PC-3 (cell line): ENCODE results near the gene SLC38A9. TPM values are rescaled to one million over a fixed set of nuclear protein-coding genes. Genes with fewer than 3 reads are reported as not detected.
"Not testable (repeated sequence)": the region's sequence is repeated elsewhere in the genome, so short reads cannot be mapped to it uniquely, and the experiment has no call there.

Experiments
- ATAC-seq: fragments of 200-7000 bp; cut with Tn5 transposase; 2 replicates; pipeline ENCODE4 v1.9.1; 2020; ENCODE audit warnings: mild to moderate bottlenecking, moderate library complexity
- BruUV-seq: library from RNA; stranded (reverse); fragments of 400-500 nt; replicated peaks from 2 replicates; lab custom pipeline; 2021; lab: Mats Ljungman, UMichigan
- CTCF ChIA-PET: fragments of 300-600 bp; sonication (Branson Sonifier 250); formaldehyde crosslinking; loops from one replicate; lab custom pipeline; 2022; ENCODE audit warnings: antibody characterized with exemption; lab: Charles Lee
- POLR2A ChIA-PET: fragments of 300-600 bp; sonication (Branson Sonifier 250); formaldehyde crosslinking; loops from one replicate; lab custom pipeline; 2022; ENCODE audit warnings: antibody characterized with exemption; ENCODE audit not compliant: unreplicated experiment; lab: Charles Lee
- DNase-seq: peaks from one replicate; pipeline ENCODE4 v3.0.0-alpha.2; 2015
- H2AFZ ChIP-seq: fragments of 300-600 bp; sonication (generic); 2 replicates; pipeline ENCODE4 v1.6.0; 2016; ENCODE audit warnings: antibody characterized with exemption, low read length
- H3F3A ChIP-seq: fragments of 300-600 bp; sonication (generic); one replicate; pipeline ENCODE4 v1.6.0; 2017; ENCODE audit warnings: antibody characterized with exemption, low read length, control low read depth, mild to moderate bottlenecking; ENCODE audit not compliant: unreplicated experiment
- H3K27ac ChIP-seq: fragments of 300-600 bp; sonication (generic); 2 replicates; pipeline ENCODE4 v1.5.1; 2016; ENCODE audit warnings: mild to moderate bottlenecking, low read length
- H3K27me3 ChIP-seq: fragments of 300-600 bp; sonication (generic); 2 replicates; pipeline ENCODE4 v1.6.1; 2016; ENCODE audit warnings: low read length, mixed read lengths
- H3K36me3 ChIP-seq: fragments of 300-600 bp; sonication (generic); 2 replicates; pipeline ENCODE4 v1.6.1; 2016; ENCODE audit warnings: low read depth, mixed run types, low read length, mixed read lengths
- H3K4me1 ChIP-seq: fragments of 300-600 bp; sonication (generic); 2 replicates; pipeline ENCODE4 v1.5.1; 2016; ENCODE audit warnings: low read length; ENCODE audit not compliant: insufficient read depth
- H3K4me2 ChIP-seq: fragments of 300-600 bp; sonication (generic); 2 replicates; pipeline ENCODE4 v1.6.0; 2016; ENCODE audit warnings: low read length
- H3K4me3 ChIP-seq: fragments of 300-600 bp; sonication (generic); 2 replicates; pipeline ENCODE4 v1.5.1; 2016; ENCODE audit warnings: mild to moderate bottlenecking, low read length, mixed read lengths
- H3K79me2 ChIP-seq: fragments of 300-600 bp; sonication (generic); 2 replicates; pipeline ENCODE4 v1.6.1; 2017; ENCODE audit warnings: low read length, mixed read lengths
- H3K9ac ChIP-seq: fragments of 300-600 bp; sonication (generic); 2 replicates; pipeline ENCODE4 v1.6.0; 2016; ENCODE audit warnings: mild to moderate bottlenecking, low read length
- H3K9me2 ChIP-seq: fragments of 300-600 bp; sonication (generic); replicated peaks from 2 replicates; pipeline ENCODE4 v1.6.1; 2016; ENCODE audit warnings: mixed run types, low read length, mixed read lengths
- H3K9me3 ChIP-seq: fragments of 300-600 bp; sonication (generic); 2 replicates; pipeline ENCODE4 v1.6.1; 2016; ENCODE audit warnings: low read length, mixed read lengths
- H4K20me1 ChIP-seq: fragments of 300-600 bp; sonication (generic); 2 replicates; pipeline ENCODE4 v1.6.1; 2016; ENCODE audit warnings: low read length, mixed read lengths
- CTCF ChIP-seq: fragments of 300-600 bp; sonication (generic); conservative IDR thresholded peaks from 2 replicates; pipeline ENCODE4 v1.5.1; 2017; ENCODE audit warnings: antibody characterized with exemption, low read depth, mild to moderate bottlenecking, low read length
- EZH2 ChIP-seq: fragments of 300-600 bp; sonication (generic); IDR thresholded peaks from one replicate; pipeline ENCODE4 v1.6.1; 2017; ENCODE audit warnings: antibody characterized with exemption, mild to moderate bottlenecking, low read length; ENCODE audit not compliant: unreplicated experiment
- EZH2phosphoT487 ChIP-seq: fragments of 300-600 bp; sonication (generic); IDR thresholded peaks from 2 replicates; pipeline ENCODE4 v1.6.1; 2018; ENCODE audit warnings: mild to moderate bottlenecking, antibody characterized with exemption, low read length, borderline replicate concordance
- intact Hi-C: fragments of 100-400 bp; cut with micrococcal nuclease; formaldehyde crosslinking; loops from 2 replicates; pipeline ENCODE4 v1.9.0; 2023
- total RNA-seq: library from RNA; depleted of rRNA; stranded (reverse); fragments of >200 nt; gene quantifications from 2 replicates; pipeline ENCODE4 v1.2.3, GENCODE V29; 2014

Gene SLC38A9
- total RNA-seq, 1 experiment from 2014 or later = 12.9 TPM

DNA sequence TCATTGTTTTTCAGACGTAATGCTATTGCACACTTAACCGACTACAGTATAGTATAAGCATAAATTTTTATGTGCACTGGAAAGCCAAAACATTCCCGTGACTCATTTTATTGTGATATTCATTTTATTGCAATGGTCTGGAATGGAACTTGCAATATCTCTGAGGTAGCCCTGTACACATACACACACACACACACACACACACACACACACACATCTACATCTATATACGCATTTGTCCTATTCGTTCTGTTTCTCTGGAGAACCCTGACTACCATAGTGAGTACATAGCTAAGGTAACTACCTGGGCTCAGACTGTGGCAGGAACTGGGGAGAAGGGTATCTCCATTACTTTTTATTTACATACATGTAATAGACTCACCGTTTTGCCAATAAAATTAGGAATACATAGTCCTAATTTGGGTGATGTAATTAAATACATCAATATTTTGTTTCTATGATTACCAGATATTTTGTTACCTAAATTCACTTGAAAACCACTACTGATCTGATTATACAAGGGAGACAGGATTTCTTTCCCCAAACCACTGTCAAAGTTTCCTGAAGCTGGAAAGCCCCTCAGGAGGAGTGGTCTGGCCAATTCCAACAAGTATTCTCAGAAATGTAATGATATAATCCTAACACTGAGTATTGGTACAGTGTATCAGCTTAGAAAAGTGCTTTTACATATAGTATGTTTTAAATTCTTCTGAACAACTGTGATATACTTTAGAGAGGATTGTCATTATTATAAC, 103.4 kb downstream of the SLC38A9 start:
- no peak overlapping the region for H2AFZ ChIP-seq
- peak; percentile 77 for ATAC-seq
- ChIA-PET POLR2A (interaction anchor here (0.6 kb wide), 1 partner anchor 8 kb away, joined by 7 read pairs; no protein-coding TSS in a partner anchor), CTCF (no interaction called here)
- H3K27ac ChIP-seq = no peak overlapping the region
- no peaks in the 10 kb centered on the region for H3K36me3 ChIP-seq
- H3K4me3 ChIP-seq = no peak overlapping the region
- TF ChIP-seq EZH2 (no peak), CTCF (no peak), EZH2phosphoT487 (no peak)
- H3F3A ChIP-seq = no peaks in the 10 kb centered on the region
- no peaks in the 10 kb centered on the region for H4K20me1 ChIP-seq
- H3K4me1 ChIP-seq = peaks cover 24% of the 10 kb centered on the region
- no peak overlapping the region for H3K9ac ChIP-seq
- BruUV-seq = no TSS peak
- no peaks in the 10 kb centered on the region for H3K9me2 ChIP-seq
- H3K27me3 ChIP-seq = no peaks in the 10 kb centered on the region
- no peaks in the 10 kb centered on the region for H3K79me2 ChIP-seq
- intact Hi-C loops = no loop called here
- H3K9me3 ChIP-seq = no peaks in the 10 kb centered on the region
- DNase-seq = peak; percentile 66
- H3K4me2 ChIP-seq = no peak overlapping the region

GRCh38 chr5:55607309-55607708, 104.8 kb downstream of the SLC38A9 start:
- H3K4me3 ChIP-seq, H3K9me3 ChIP-seq, intact Hi-C loops, H3K27me3 ChIP-seq, H3K4me2 ChIP-seq, H4K20me1 ChIP-seq, BruUV-seq, H3K9ac ChIP-seq, ATAC-seq, H3F3A ChIP-seq, H3K36me3 ChIP-seq, H2AFZ ChIP-seq, H3K27ac ChIP-seq, H3K79me2 ChIP-seq, H3K9me2 ChIP-seq: not testable (repeated sequence)
- peak; percentile 27 for DNase-seq
- POLR2A ChIA-PET = interaction anchor here (0.6 to 0.7 kb wide), 2 partner anchors 293 to 447 kb away, joined by 4 to 6 read pairs; partner anchors contain the start of gene GPX8
- CTCF ChIA-PET = interaction anchor here (0.6 kb wide), 1 partner anchor 134 kb away, joined by 4 read pairs; no protein-coding TSS in a partner anchor
- H3K4me1 ChIP-seq = peaks cover 37% of the 10 kb centered on the region

- DNase-seq (peak; percentile 60), ATAC-seq (0 out of 2 replicates have a peak, but pooled peaks have one; percentile 4)
- intact Hi-C loops = loop anchor here (5.0 kb wide), 1 partner anchor 53 kb away; no protein-coding TSS in a partner anchor
- Histone ChIP-seq H3F3A (no peaks in the 10 kb centered on the region), H3K9ac (peak overlapping the region; percentile 11; the same call in 1 of the 2 replicates), H2AFZ (peak overlapping the region; percentile 60), H3K9me2 (no peaks in the 10 kb centered on the region), H3K4me2 (peak overlapping the region; percentile 69), H3K36me3 (no peaks in the 10 kb centered on the region), H3K4me3 (peak overlapping the region; percentile 23; the same call in 1 of the 2 replicates), H3K79me2 (no peaks in the 10 kb centered on the region), H3K9me3 (no peaks in the 10 kb centered on the region), H3K4me1 (peaks cover 59% of the 10 kb centered on the region), H3K27me3 (no peaks in the 10 kb centered on the region), H4K20me1 (no peaks in the 10 kb centered on the region), H3K27ac (peak overlapping the region; percentile 83)
- BruUV-seq = no TSS peak
- no peak for TF ChIP-seq EZH2
- no peak for TF ChIP-seq CTCF
- TF ChIP-seq EZH2phosphoT487 = no peak
- ChIA-PET POLR2A (no interaction called here), CTCF (no interaction called here)
Measured at GRCh38 chr5:55604611-55605067, 107.5 kb downstream of the SLC38A9 start.
